Neuronal stem cell (in vitro differentiated cells): ENCODE data around the gene NOP53.

Experiments
- DNase-seq: peaks from one replicate; pipeline ENCODE4 v3.0.0-alpha.2; 2013; ENCODE audit warnings: low spot score
- H2AFZ ChIP-seq: one replicate; pipeline ENCODE4 v1.6.1; 2013; ENCODE audit warnings: mild to moderate bottlenecking, low read length, inconsistent platforms
- H2AK5ac ChIP-seq: 2 replicates; pipeline ENCODE4 v1.6.1; 2013; ENCODE audit warnings: low read depth, mild to moderate bottlenecking, inconsistent platforms, low read length, moderate library complexity, mixed read lengths
- H2BK120ac ChIP-seq: 2 replicates; pipeline ENCODE4 v1.6.1; 2013; ENCODE audit warnings: low read depth, mild to moderate bottlenecking, inconsistent platforms, low read length, moderate library complexity, mixed read lengths
- H2BK12ac ChIP-seq: one replicate; pipeline ENCODE4 v1.6.1; 2013; ENCODE audit warnings: low read length, inconsistent platforms
- H2BK15ac ChIP-seq: 2 replicates; pipeline ENCODE4 v1.6.1; 2013; ENCODE audit warnings: mild to moderate bottlenecking, low read length, inconsistent platforms, mixed read lengths
- H2BK5ac ChIP-seq: one replicate; pipeline ENCODE4 v1.6.1; 2013; ENCODE audit warnings: inconsistent platforms, mild to moderate bottlenecking, low read length, moderate library complexity
- H3K14ac ChIP-seq: one replicate; pipeline ENCODE4 v1.6.1; 2013; ENCODE audit warnings: low read length, inconsistent platforms
- H3K18ac ChIP-seq: 2 replicates; pipeline ENCODE4 v1.6.1; 2013; ENCODE audit warnings: low read length, inconsistent platforms
- H3K23ac ChIP-seq: 2 replicates; pipeline ENCODE4 v1.6.1; 2013; ENCODE audit warnings: low read depth, mild to moderate bottlenecking, mixed read lengths, low read length, inconsistent platforms; ENCODE audit not compliant: poor library complexity
- H3K27ac ChIP-seq: replicated peaks from 3 replicates; pipeline ENCODE4 v1.5.1; 2013; ENCODE audit warnings: low read length, inconsistent platforms
- H3K27me3 ChIP-seq, 3 experiments: 2 replicates each; pipeline ENCODE4 v1.6.1; 2013; ENCODE audit warnings: low read length in 3 of 3, mild to moderate bottlenecking in 2 of 3, inconsistent platforms in 1 of 3, low read depth in 1 of 3, mixed read lengths in 1 of 3, moderate library complexity in 1 of 3; ENCODE audit not compliant: control insufficient read depth in 3 of 3, insufficient read depth in 3 of 3
- H3K36me3 ChIP-seq, 2 donors: replicated peaks in 1 of 2; 2 replicates each; pipeline ENCODE4 v1.6.1; 2013; ENCODE audit warnings: low read length in 2 of 2; ENCODE audit not compliant: control insufficient read depth in 2 of 2, insufficient read depth in 2 of 2
- H3K4ac ChIP-seq: 2 replicates; pipeline ENCODE4 v1.6.1; 2013; ENCODE audit warnings: inconsistent platforms, mild to moderate bottlenecking, low read length, moderate library complexity
- H3K4me1 ChIP-seq, 2 donors: 1 replicate in 1 of 2; 2 replicates in 1 of 2; pipeline ENCODE4 v1.6.1; 2013; ENCODE audit warnings: low read length in 2 of 2, low read depth in 1 of 2; ENCODE audit not compliant: control insufficient read depth in 2 of 2, insufficient read depth in 1 of 2
- H3K4me2 ChIP-seq: one replicate; pipeline ENCODE4 v1.6.1; 2013; ENCODE audit warnings: mild to moderate bottlenecking, low read length, inconsistent platforms; ENCODE audit not compliant: insufficient read depth, poor library complexity, severe bottlenecking
- H3K4me3 ChIP-seq, 2 donors: 2 replicates each; pipeline ENCODE4 v1.5.1; 2013; ENCODE audit warnings: low read length in 2 of 2, mild to moderate bottlenecking in 2 of 2, inconsistent platforms in 1 of 2, moderate library complexity in 1 of 2
- H3K79me1 ChIP-seq: one replicate; pipeline ENCODE4 v1.6.1; 2013; ENCODE audit warnings: low read depth, mild to moderate bottlenecking, inconsistent platforms, low read length, moderate library complexity
- H3K9ac ChIP-seq: one replicate; pipeline ENCODE4 v1.6.1; 2013; ENCODE audit warnings: mild to moderate bottlenecking, low read depth, low read length, inconsistent platforms; ENCODE audit not compliant: poor library complexity
- H3K9me3 ChIP-seq, 2 donors: replicated peaks in 1 of 2; 2 replicates each; pipeline versions ENCODE3 to v1.6.1; 2013; ENCODE audit warnings: low read length in 2 of 2, mild to moderate bottlenecking in 2 of 2, inconsistent platforms in 1 of 2, low read depth in 1 of 2, mixed read lengths in 1 of 2, moderate library complexity in 1 of 2; ENCODE audit not compliant: control insufficient read depth in 2 of 2, insufficient read depth in 1 of 2
- H4K8ac ChIP-seq: one replicate; pipeline ENCODE4 v1.6.1; 2013; ENCODE audit warnings: low read depth, mild to moderate bottlenecking, inconsistent platforms, low read length, moderate library complexity
- H4K91ac ChIP-seq: one replicate; pipeline ENCODE4 v1.6.1; 2013; ENCODE audit warnings: low read length, low read depth, mild to moderate bottlenecking, inconsistent platforms; ENCODE audit not compliant: poor library complexity
- WGBS, 2 donors: extraction: QIAGEN DNeasy Blood & Tissue Kit; methylation state at CpG; one replicate each; pipeline ENCODE4 v1.1.7; 2013; ENCODE audit warnings: missing lambda C conversion rate in 2 of 2, mixed read lengths in 1 of 2; ENCODE audit not compliant: insufficient read length in 2 of 2, insufficient replicate concordance in 1 of 2; ENCODE audit errors: extremely low coverage in 2 of 2; 5-methylcytosine and 5-hydroxymethylcytosine counted together

Gene NOP53

GRCh38 chr19:47792616-47793015 is 47.3 kb downstream of the NOP53 start:
- no peak overlapping the region for H3K4me2 ChIP-seq
- H3K27ac ChIP-seq: no peak overlapping the region
- H3K23ac ChIP-seq: no peak overlapping the region
- no peak overlapping the region for H3K14ac ChIP-seq
- peaks cover 1% of the 10 kb centered on the region for H3K79me1 ChIP-seq
- H2BK12ac ChIP-seq: no peak overlapping the region
- no peaks in the 10 kb centered on the region for H3K36me3 ChIP-seq
- H3K4ac ChIP-seq: no peak overlapping the region
- H2BK120ac ChIP-seq: no peak overlapping the region
- H3K4me3 ChIP-seq: no peak overlapping the region
- H4K91ac ChIP-seq: no peak overlapping the region
- no peak overlapping the region for H2BK5ac ChIP-seq
- no peaks in the 10 kb centered on the region for H3K4me1 ChIP-seq
- H2AK5ac ChIP-seq: no peak overlapping the region
- no peak overlapping the region for H2BK15ac ChIP-seq
- no peak overlapping the region for H2AFZ ChIP-seq
- no CpG with 5 or more reads among the region's 1 CpG for WGBS, 2 donors
- H4K8ac ChIP-seq: no peak overlapping the region
- no peak overlapping the region for H3K18ac ChIP-seq
- H3K9me3 ChIP-seq: peaks cover 2 to 5% of the 10 kb centered on the region in 2 donors
- DNase-seq: no peak
- no peaks in the 10 kb centered on the region for H3K27me3 ChIP-seq
- no peak overlapping the region for H3K9ac ChIP-seq

- no CpG with 5 or more reads among the region's 18 CpGs for WGBS, 2 donors
- Histone ChIP-seq H3K4me2 (no peak overlapping the region), H2AFZ (no peak overlapping the region), H2BK15ac (no peak overlapping the region), H2BK120ac (no peak overlapping the region), H4K8ac (no peak overlapping the region), H3K27ac (no peak overlapping the region), H3K36me3 (no peaks in the 10 kb centered on the region), H3K9me3 (peaks cover 2 to 5% of the 10 kb centered on the region in 2 donors), H3K4me1 (no peaks in the 10 kb centered on the region), H2BK12ac (no peak overlapping the region), H3K18ac (no peak overlapping the region), H3K9ac (no peak overlapping the region), H4K91ac (no peak overlapping the region), H2AK5ac (no peak overlapping the region), H3K4ac (no peak overlapping the region), H2BK5ac (no peak overlapping the region), H3K4me3 (no peak overlapping the region), H3K14ac (no peak overlapping the region), H3K79me1 (peaks cover 1% of the 10 kb centered on the region), H3K27me3 (peaks cover 0 to 2% (median 0%) of the 10 kb centered on the region in 3 experiments), H3K23ac (no peak overlapping the region)
- DNase-seq: no peak
These were observed 49.2 kb downstream of the NOP53 start for GRCh38 chr19:47794526-47794925.

- no peak overlapping the region for H2BK15ac ChIP-seq
- no peak overlapping the region for H2AFZ ChIP-seq
- H3K4ac ChIP-seq: no peak overlapping the region
- no peak overlapping the region for H4K8ac ChIP-seq
- no peak overlapping the region for H2AK5ac ChIP-seq
- H3K27me3 ChIP-seq: peaks cover 0 to 2% (median 0%) of the 10 kb centered on the region in 3 experiments
- H2BK120ac ChIP-seq: no peak overlapping the region
- no peak overlapping the region for H2BK5ac ChIP-seq
- no peaks in the 10 kb centered on the region for H3K36me3 ChIP-seq
- no peak overlapping the region for H3K14ac ChIP-seq
- H3K23ac ChIP-seq: no peak overlapping the region
- H3K4me3 ChIP-seq: no peak overlapping the region
- H3K9me3 ChIP-seq: peaks cover 2 to 5% of the 10 kb centered on the region in 2 donors
- H3K4me2 ChIP-seq: no peak overlapping the region
- H3K4me1 ChIP-seq: no peaks in the 10 kb centered on the region
- no peak overlapping the region for H3K18ac ChIP-seq
- H3K27ac ChIP-seq: no peak overlapping the region
- H3K79me1 ChIP-seq: peaks cover 1% of the 10 kb centered on the region
- no peak overlapping the region for H3K9ac ChIP-seq
- H4K91ac ChIP-seq: no peak overlapping the region
- no peak overlapping the region for H2BK12ac ChIP-seq
- no peak for DNase-seq
- WGBS, 2 donors: no CpG with 5 or more reads among the region's 2 CpGs
These were observed 51.4 kb downstream of the NOP53 start for GRCh38 chr19:47796785-47797184.

- Histone ChIP-seq H2BK12ac (no peak overlapping the region), H2BK5ac (no peak overlapping the region), H2AFZ (peak overlapping the region; percentile 31), H3K4me1 (no peaks in the 10 kb centered on the region), H3K14ac (no peak overlapping the region), H3K4me2 (no peak overlapping the region), H3K4me3 (no peak overlapping the region), H4K91ac (no peak overlapping the region), H2BK120ac (no peak overlapping the region), H3K18ac (no peak overlapping the region), H3K79me1 (no peaks in the 10 kb centered on the region), H2BK15ac (no peak overlapping the region), H3K9ac (no peak overlapping the region), H3K4ac (no peak overlapping the region), H3K27ac (no peak overlapping the region), H3K9me3 (no peaks in the 10 kb centered on the region), H3K23ac (no peak overlapping the region), H3K27me3 (peaks cover 0 to 2% (median 0%) of the 10 kb centered on the region in 3 experiments), H4K8ac (no peak overlapping the region), H2AK5ac (no peak overlapping the region), H3K36me3 (no peaks in the 10 kb centered on the region)
- no CpG with 5 or more reads among the region's 14 CpGs for WGBS, 2 donors
- DNase-seq: no peak
These were observed 52.9 kb downstream of the NOP53 start for GRCh38 chr19:47797996-47798903.
